Omental fat pad (tissue), 4 donors: ENCODE measurements around the gene FGFBP3. TPM values are rescaled to one million over a fixed set of nuclear protein-coding genes. Genes with fewer than 3 reads are reported as not detected.

ENCODE experiments used
- ATAC-seq: fragments of 150-250 bp; one replicate; pipeline ENCODE4 v1.9.1; 2016; ENCODE audit warnings: mild to moderate bottlenecking, moderate library complexity; ENCODE audit not compliant: low FRiP score
- DNase-seq: peaks from one replicate; pipeline ENCODE4 v3.0.0-alpha.2; 2019; ENCODE audit warnings: low spot score
- CTCF ChIP-seq, 3 donors: fragments of 450-650 bp; IDR thresholded peaks; one replicate each; pipeline ENCODE4 v1.5.1; 2016 to 2017; ENCODE audit warnings: antibody characterized with exemption in 3 of 3, mild to moderate bottlenecking in 3 of 3, moderate library complexity in 2 of 3
- total RNA-seq, 4 donors: library from RNA; depleted of rRNA; stranded (reverse); fragments of >200 nt; gene quantifications; one replicate each; pipeline ENCODE4 v1.1.0, GENCODE V29; 2016

Gene FGFBP3
- total RNA-seq, 4 donors from 2014 or later = 0.28 to 3.0 (median 0.70) TPM

GRCh38 chr10:91939653-91940052 is 30.4 kb upstream of the FGFBP3 start:
- TF ChIP-seq CTCF (IDR thresholded peaks at IDR 0.05) = no peak
- DNase-seq (no peak), ATAC-seq (no peak)

GRCh38 chr10:91935886-91936285 is 26.6 kb upstream of the FGFBP3 start:
- DNase-seq (no peak), ATAC-seq (no peak)
- TF ChIP-seq CTCF (IDR thresholded peaks at IDR 0.05) = no peak

GRCh38 chr10:91932737-91933136 is 23.5 kb upstream of the FGFBP3 start:
- no peak for ATAC-seq
- no peak for TF ChIP-seq CTCF (IDR thresholded peaks at IDR 0.05)
- DNase-seq = no peak

- no peak for DNase-seq
- TF ChIP-seq CTCF (IDR thresholded peaks at IDR 0.05) = no peak
- no peak for ATAC-seq
Measured at GRCh38 chr10:91931526-91932190, 22.4 kb upstream of the FGFBP3 start.

GRCh38 chr10:91930939-91931338 is 21.7 kb upstream of the FGFBP3 start:
- no peak for ATAC-seq
- TF ChIP-seq CTCF (IDR thresholded peaks at IDR 0.05) = no peak
- no peak for DNase-seq

GRCh38 chr10:91925022-91925320 is 15.7 kb upstream of the FGFBP3 start:
- no peak for TF ChIP-seq CTCF (IDR thresholded peaks at IDR 0.05)
- ATAC-seq (no peak), DNase-seq (no peak)

GRCh38 chr10:91924212-91925021 is 15.1 kb upstream of the FGFBP3 start:
- ATAC-seq = peak; percentile 8

More at GRCh38 chr10:91924212-91925021, 15.1 kb upstream of the FGFBP3 start:
- TF ChIP-seq CTCF (IDR thresholded peaks at IDR 0.05) = no peak
- DNase-seq = no peak
